GM12864 (cell line): ENCODE data around the gene LONP2.

Experiments
- DNase-seq: peaks from one replicate; pipeline ENCODE4 v3.0.0-alpha.2; 2011; ENCODE audit warnings: low read depth
- H3K4me3 ChIP-seq: 2 replicates; pipeline ENCODE4 v1.5.1; 2011; ENCODE audit warnings: mild to moderate bottlenecking, low read depth, low read length, control low read depth
- TF ChIP-seq, protein P1 (sequence below): IDR thresholded peaks from 2 replicates; pipeline ENCODE4 v1.5.1; 2011; ENCODE audit warnings: low read depth, mild to moderate bottlenecking, moderate library complexity, low read length, control low read depth, inconsistent platforms; ENCODE audit errors: missing control alignments

The LONP2 gene

DNA sequence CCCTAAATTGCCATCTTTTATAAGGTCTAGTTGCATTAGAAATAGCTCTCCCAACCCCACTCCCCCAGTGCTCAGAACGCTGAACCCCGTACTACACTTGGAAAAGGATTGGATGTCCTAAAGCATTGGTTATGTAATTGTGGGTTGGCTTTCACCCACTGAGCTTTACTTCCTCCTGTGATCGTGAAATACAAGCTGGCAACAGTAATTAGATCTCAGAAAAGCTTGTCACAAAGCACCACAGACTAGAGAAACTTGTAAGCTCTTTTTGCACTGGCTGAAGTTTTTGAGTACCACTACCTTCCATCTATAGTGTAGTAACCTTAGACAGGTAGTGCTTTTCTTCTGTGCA lies 86.7 kb downstream of the LONP2 start:
- TF ChIP-seq, protein P1, sequence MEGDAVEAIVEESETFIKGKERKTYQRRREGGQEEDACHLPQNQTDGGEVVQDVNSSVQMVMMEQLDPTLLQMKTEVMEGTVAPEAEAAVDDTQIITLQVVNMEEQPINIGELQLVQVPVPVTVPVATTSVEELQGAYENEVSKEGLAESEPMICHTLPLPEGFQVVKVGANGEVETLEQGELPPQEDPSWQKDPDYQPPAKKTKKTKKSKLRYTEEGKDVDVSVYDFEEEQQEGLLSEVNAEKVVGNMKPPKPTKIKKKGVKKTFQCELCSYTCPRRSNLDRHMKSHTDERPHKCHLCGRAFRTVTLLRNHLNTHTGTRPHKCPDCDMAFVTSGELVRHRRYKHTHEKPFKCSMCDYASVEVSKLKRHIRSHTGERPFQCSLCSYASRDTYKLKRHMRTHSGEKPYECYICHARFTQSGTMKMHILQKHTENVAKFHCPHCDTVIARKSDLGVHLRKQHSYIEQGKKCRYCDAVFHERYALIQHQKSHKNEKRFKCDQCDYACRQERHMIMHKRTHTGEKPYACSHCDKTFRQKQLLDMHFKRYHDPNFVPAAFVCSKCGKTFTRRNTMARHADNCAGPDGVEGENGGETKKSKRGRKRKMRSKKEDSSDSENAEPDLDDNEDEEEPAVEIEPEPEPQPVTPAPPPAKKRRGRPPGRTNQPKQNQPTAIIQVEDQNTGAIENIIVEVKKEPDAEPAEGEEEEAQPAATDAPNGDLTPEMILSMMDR, result no peak
- no peak for DNase-seq
- H3K4me3 ChIP-seq, result no peak overlapping the region

DNA sequence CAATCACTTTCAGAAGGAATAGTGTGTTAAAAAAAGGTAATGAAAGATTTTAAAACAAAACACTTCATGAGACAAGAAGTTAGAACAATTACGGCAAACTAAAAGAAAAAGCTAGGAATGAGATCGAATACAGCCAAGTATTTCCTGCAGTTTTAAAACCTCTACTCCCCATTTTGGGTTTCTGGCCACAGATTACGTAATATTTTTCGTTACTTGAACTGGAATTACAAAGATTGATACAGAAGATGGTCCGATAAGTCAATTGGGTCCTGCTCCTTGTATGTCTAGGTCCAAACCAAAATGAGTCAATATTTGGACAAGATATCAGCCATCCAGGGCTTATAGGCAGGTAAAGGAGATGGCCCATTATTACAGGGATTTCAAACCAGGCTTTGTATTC lies 88.9 kb downstream of the LONP2 start:
- no peak overlapping the region for H3K4me3 ChIP-seq
- TF ChIP-seq, protein P1, result no peak
- no peak for DNase-seq

DNA sequence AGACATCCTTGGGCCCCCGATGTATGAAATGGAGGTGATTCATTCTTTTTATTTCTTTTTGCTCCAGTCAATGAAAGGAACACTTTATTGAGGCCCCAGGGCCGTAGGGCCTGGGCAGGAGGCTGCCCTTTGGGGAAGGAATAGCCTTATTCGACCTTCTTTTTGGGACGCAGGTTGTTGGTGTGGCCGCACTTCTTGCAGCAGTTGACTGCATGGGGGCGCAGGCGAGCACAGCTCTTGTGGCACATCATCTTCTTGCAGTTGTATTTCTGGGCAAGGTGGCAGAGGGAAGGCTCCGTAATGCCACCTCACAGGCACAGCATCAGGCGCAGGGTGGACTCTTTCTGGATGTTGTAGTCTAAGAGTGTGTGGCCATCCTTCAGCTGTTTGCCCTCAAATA lies 90.2 kb downstream of the LONP2 start:
- TF ChIP-seq, protein P1, result peak; percentile 15

DNA sequence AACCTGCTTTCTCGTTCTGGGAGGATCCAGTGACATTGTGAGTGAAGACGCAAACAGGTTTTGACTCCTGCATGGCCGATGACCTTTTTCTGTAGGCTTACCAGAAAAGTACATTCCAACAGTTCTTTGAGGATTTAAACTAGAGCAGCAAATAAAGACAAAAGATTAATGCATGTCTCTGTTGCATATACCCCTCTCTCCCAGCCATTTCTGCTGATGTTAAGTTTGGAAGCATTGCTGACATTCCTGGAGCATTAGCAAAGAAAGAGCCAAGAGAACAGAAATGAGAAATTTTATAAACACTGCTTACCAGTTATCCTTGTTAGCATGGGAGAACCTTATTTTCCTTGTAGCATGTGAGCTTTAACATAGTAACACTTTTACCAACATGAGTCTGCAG lies 91.9 kb downstream of the LONP2 start:
- DNase-seq, result no peak
- TF ChIP-seq, protein P1, result no peak
- H3K4me3 ChIP-seq, result no peak overlapping the region

More for the DNA sequence above, 90.2 kb downstream of the LONP2 start:
- DNase-seq, result no peak
- no peak overlapping the region for H3K4me3 ChIP-seq

DNA sequence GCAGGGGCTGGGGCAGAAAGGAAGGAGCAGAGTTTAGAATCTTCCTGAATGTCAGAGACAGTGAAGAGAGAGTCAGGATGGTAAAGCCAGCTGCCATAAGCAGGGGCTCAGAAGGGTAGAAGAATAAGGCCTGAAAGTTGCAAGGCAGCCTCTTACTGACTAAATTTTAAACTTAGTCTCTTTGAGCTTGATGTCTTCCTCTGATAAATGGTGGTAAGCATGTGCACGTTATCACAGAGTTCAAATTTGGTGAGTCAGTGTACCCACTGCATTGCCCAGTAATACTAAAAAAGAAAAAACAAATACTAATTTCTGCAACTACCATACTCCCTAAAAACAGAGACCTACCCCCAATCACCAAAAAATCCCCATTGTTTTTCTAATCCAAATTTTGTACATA lies 96.0 kb downstream of the LONP2 start:
- no peak for DNase-seq
- no peak overlapping the region for H3K4me3 ChIP-seq
- TF ChIP-seq, protein P1, result no peak

DNA sequence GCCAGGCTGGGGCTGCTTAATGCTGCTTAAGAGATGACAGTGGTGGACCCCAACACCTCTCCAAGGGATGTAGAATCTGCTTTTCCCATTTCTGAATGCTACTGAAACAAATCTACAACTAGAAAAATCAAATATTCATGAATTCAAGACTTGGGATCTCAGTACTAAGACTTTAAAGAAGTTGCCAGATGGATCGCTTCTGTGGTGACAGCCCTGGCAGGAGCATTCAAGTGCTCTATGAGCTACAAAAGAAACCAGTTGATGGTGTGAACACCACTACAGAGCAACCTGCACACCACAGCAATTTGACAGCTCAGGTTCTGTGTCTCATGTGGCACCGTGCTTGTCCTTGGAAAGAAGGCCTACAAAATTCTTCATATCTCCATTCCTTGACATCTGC lies 98.5 kb downstream of the LONP2 start:
- TF ChIP-seq, protein P1, result no peak
- DNase-seq, result no peak
- H3K4me3 ChIP-seq, result no peak overlapping the region

DNA sequence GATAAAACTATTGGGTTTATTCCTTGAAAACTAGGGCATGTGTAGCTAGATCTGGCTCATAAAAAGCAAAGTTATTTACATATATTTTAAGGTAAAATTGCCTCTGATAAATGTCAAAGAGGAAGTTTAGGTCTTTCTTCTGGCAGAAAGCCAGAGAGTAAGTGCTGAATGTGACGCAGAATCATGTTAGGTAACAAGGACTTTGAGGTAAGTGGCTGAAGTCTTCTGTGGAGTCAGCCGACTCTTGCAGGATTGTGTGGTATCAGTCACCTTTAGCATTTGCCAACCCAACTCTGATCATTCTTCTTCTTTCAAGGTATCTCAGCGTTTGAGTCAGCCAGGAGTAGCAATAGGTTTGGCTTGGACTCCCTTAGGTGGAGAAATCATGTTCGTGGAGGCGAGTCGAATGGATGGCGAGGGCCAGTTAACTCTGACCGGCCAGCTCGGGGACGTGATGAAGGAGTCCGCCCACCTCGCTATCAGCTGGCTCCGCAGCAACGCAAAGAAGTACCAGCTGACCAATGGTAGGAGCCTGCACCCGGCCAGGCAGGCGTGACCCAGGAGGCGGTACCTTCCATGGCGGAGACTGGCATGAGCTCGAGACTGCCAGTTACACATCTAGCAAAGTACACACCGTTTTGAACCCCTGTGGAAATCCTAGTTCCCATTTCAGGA lies 103.2 kb downstream of the LONP2 start:
- TF ChIP-seq, protein P1, result no peak
- DNase-seq, result no peak
- no peak overlapping the region for H3K4me3 ChIP-seq
